T-helper 1 cell (primary cell): Measurements from ENCODE around the gene LPP.

Experiments used
- DNase-seq, 5 donors: peaks; one replicate each; pipeline ENCODE4 v3.0.0-alpha.2; 2012 to 2020

LPP gene

DNA sequence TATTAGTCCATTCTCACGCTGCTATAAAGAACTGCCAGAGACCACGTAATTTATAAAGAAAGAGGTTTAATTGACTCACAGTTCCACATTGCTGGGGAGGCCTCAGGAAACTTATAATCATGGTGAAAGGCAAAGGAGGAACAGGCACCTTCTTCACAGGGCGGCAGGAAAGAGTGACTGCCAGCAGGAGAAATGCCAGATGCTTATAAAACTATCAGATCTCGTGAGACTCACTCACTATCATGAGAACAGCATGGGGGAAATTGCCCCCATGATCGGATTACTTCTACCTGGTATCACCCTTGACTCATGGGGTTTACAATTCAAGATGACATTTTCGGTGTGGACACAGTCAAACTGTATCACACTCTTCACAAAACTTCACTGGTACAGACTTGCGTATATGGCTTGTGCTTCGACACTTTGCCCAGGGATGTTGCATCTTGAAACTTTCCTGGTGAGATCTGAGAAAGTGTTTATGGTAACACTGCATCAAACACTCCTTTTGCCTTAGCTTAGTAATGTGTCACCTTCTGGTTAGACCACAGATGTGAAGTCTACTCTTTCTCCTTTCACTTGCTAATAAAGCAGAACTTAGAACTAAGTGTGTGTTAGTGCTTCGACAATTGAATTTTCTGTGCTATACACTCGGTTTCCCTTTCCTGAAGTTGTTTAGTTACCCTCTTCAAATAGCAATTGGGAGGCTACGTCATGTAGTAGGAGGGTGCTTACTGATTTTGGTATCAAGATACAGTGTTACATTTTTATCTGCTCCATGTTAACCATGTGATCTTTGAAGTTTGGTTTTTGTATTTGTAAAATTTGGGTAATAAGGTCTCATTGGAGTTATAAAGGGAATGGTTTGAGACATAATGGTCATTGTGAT is 185.7 kb downstream of the LPP start:
- DNase-seq = peak in 1 of 5 donors; percentile 67

DNA sequence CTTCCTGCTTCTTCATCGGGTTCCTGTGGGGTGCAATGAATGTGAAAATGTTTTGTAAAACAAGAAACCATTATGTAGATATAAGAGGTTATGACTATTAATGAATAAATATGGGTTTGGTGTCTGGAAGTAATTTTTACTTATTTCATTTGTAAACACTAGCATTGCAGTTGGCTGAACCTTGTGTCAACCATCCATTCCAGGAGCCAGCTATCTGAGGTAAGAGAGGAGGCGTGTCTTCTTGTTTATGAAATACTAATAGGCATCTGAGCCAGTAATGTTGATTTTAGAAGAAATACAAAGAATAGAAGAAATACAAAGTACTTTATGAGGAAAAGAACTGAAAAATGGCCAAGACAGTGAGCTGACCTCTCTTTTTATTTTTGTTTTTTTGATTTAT is 187.5 kb downstream of the LPP start:
- no peak for DNase-seq

DNA sequence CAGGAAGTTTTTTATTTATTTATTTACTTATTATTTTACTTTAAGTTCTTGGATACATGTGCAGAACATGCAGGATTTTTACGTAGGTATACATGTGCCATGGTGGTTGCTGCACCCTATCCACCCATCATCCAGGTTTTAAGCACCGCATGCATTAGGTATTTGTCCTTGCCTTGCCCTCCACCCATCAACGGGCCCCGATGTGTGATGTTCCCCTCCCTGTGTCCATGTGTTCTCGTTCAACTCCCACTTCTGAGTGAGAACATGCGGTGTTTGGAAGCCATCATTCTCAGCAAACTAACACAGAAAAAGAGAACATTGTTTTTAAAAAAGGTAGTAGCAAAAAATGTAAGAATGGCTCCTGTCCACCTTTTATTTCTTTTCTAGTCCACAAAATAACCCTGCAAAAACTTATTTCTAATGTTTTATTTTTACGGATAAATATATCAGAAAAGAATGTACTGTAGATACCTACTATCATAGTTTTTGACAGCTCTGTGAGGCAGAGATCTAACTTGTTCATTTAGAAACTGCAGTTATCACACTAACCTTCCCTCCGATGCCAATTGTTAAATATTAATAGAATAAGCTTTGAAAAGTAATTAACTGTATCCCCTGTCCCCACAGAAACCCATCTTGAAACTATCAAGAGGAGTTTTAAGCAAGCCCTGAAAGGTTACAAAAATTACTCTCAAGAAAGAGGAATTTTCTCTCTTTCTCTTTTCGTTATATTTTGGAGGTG is 189.2 kb downstream of the LPP start:
- DNase-seq = no peak

GRCh38 chr3:188343894-188344293 is 189.9 kb downstream of the LPP start:
- DNase-seq = no peak

GRCh38 chr3:188345223-188345622 is 191.3 kb downstream of the LPP start:
- DNase-seq = no peak

DNA sequence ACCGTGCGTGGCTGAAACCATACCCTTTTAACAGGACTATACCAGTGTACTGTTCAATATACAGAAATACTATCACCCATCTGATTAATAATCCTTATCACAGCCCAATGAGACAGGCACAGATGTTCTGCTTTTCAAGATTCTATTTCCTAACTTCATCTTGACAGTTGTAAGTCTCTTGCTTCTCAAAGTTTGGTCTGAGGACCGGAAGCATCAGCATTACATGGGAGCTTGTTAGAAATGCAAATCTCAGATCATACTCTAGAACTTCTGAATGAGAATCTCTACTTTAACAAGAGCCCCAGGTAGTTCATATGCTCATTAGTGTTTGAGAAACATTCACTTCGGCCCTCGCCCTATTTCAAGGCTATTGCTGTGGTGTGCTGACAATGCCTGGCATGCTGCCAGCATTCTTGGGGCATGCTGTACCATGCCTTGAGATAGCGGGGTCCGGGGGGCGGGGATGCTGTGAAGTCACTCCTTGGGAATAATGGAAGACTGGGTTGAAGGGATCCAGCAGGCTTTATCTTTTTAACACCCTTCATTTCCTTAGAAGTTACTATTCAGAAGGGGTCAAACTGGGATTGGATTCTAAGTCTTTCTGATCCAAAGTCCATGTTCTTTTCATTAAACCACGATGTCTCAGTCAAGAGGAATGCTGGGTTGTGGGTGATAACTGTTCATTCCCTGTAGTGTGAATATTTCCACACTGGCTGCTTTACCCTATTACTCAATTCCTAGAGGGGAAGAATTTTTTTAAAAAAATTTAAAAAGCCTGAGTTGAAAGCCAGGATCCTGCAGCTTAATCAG is 194.7 kb downstream of the LPP start:
- no peak for DNase-seq

DNA sequence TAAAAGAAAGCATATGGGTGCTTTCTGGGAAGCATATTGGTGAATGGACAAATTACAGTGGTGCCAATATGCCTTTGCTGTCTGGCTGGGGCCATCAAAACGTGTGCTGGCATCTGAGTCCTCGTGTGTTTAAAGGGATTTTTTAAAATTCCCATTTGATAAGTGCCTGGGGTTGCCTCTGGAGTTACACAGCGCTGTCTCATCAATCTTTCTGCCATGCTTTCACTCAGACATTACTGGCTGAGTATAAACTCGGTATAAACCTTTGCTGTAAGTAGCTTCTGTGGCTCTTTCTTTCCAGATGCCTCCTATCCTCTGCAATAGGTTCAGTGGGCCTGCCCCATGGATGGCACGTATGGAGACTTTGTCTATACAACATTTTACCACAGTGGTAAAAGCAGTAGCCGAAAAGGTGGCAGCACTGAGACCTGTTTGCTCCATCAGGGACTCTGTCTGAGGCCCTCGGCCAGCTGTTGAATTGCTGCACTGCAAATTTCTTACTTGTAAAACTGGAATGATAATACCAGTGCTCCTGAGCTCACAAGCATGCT is 195.5 kb downstream of the LPP start:
- DNase-seq = no peak

DNA sequence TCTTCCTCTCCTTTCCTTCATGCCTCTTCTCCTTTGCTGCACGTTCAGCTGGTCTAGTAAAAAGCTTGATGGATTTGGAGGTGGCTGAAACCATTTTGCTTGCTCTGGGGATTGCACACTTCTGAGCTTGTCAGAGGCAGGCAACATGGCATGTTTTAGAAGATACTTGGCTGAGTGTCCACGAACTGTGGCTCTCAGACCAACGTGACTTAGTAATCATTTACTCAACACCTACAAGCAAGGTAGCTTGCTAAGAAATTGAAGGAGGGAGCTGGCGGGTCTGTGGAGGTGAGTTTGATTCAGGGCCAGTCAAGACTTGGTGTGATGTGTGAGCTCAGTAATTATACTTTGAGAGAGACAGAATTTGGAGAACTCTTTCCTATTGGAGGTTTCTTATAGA is 196.0 kb downstream of the LPP start:
- DNase-seq = no peak

DNA sequence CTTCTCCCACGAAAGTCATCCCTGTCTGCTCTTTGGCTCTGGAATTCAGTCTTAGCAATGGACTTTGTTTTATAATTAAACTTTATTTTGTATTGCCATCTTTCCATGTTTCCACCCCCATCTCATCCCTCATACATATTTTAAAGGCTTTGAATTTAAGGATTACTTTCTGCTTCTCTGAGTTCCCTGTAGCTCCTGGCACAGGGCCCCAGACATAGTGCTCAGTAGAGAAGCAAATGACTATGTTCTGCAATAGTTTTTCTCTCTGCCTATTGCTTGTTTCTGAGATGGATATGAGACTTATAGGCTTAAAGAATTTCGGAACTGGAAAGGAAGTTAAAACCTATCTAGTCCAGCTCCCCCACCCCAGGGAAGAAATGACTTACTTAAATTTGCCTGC is 197.0 kb downstream of the LPP start:
- DNase-seq = no peak

GRCh38 chr3:188351648-188352047 is 197.7 kb downstream of the LPP start:
- no peak for DNase-seq

GRCh38 chr3:188352196-188352927 is 198.4 kb downstream of the LPP start:
- DNase-seq = no peak

- no peak for DNase-seq
Observed at GRCh38 chr3:188353426-188353825, 199.5 kb downstream of the LPP start.

GRCh38 chr3:188358787-188359493 is 205.0 kb downstream of the LPP start:
- DNase-seq = peak in 1 of 5 donors; percentile 44

- no peak for DNase-seq
Observed at GRCh38 chr3:188360364-188360881, 206.5 kb downstream of the LPP start.

DNA sequence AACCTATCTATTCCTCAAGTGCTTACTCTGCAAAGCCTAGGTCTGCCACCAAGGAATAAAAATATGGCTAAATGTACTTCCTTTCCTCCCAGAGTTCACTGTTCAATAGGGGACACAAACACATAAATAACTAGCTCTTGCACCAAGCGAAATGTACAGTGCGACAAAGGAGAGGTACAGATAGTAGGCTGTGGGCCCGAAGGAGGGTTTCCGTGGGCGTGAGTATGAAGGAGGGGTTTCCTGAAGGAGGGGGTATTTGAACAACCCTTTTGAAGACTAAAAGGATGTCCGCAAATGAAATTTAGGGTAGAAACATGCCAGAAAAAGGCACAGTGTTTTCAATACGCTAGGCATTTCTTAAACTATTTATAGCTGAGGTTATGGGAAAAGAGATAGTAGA is 207.9 kb downstream of the LPP start:
- no peak for DNase-seq

- no peak for DNase-seq
Observed at GRCh38 chr3:188362405-188362831, 208.5 kb downstream of the LPP start.

DNA sequence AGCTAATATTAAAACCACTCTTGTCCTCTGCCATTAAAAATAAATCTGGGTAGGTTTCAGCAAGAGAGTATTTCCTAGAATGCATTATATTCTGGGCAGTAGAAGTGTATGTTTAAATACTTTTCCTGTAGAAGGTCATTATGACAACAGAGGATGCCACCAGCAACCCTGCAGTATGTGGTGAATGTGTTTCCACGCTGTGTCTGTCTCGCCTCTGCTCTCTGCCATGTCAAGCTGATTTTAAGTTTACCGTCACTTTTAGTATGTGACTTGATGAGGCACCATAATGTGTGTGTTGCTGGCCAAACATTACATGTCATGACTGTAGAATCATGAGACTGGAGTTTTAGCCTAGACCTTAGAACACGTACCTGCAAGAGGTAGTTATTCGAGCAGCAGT is 211.2 kb downstream of the LPP start:
- DNase-seq = no peak

DNA sequence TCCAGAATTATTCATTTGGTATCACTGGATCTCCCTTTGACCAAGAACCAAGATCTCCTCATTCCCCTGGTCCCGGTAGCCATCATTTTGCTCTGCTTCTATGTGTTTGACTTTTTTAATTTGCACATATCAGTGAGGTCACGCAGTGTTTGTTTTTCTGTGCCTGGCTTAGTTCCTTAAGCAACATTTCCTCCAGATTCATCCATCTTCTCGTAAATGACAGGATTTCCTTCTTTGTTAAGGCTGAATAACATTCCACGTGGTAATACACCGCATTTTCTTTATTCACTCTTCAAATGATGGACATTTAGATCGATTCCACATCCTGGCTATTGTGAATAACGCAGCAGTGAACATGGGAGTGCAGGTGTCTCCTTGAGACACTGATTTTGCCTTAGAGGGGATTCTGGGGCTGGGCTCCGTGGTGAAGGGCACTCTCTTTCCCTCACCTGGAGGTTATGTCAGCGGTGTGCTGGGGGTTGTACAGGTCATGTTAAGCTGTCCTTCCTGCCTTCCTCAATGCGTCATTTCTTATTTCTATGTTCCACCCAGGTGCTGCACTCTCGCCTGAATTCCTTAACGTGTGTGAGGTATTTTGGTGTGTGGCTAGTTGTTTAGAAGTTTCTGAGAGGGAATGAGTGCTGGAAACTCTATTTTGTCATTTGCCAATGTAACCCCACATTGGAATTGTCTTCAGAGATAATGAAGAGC is 212.2 kb downstream of the LPP start:
- DNase-seq = no peak

DNA sequence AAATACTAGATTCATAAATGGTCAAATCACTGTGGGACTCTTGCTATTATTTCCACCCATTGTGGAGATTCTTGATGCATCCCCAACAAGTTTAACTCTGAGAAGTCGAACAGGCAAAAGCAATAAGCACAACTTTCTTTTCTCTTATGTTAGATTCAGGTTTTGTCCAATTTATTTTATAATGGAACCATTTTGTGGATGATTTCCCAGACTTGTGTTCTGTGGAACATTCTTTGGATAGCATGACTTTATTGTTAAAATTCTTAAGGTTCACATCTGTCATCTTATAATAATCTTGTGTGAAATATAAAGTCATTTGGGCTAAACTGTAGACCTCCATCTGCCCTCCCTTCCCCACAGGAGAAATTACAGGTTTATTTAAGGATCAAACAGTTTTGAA is 213.7 kb downstream of the LPP start:
- DNase-seq = no peak

- DNase-seq = no peak
Observed at GRCh38 chr3:188369526-188369925, 215.6 kb downstream of the LPP start.
